Measurements from ENCODE around the gene GCM1.

Gene GCM1

GRCh38 chr6:53090576-53090975, 58.1 kb downstream of the GCM1 start:
- H3K36me3 ChIP-seq (ENCODE audit: insufficient read depth, low read length): peaks cover 87% of the 10 kb centered on the region
- DNase-seq: no peak
- TF ChIP-seq CTCF (IDR thresholded peaks at IDR 0.05; ENCODE audit: borderline replicate concordance, extremely low read depth, low read length, poor library complexity, severe bottlenecking): no peak
- no peak for TF ChIP-seq EZH2 (IDR thresholded peaks at IDR 0.05; ENCODE audit: borderline replicate concordance, low read depth, low read length, severe bottlenecking)

DNA sequence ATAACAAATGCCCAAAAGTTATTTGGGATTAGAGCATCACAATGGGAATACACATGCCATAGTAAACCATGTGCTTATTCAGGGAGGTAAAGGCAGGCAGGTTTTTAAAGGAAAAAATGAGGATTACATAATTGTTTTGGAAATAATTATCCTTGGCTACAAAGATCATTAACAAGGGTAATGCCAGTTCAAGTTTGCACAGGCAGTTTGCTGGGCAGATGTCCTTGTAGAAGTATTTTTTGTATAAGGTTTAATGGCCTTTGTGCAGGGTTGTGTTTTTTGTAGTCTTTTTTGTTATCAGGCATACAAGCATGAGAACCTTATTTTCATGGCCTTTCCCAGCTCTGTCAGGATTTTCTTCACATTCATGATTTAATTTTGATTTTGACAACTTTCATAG, 58.7 kb downstream of the GCM1 start:
- ATAC-seq (ENCODE audit: insufficient read depth, low read depth): no peak

More at GRCh38 chr6:53090576-53090975, 58.1 kb downstream of the GCM1 start:
- Histone ChIP-seq H4K20me1 (ENCODE audit: insufficient read depth, low read length) (no peaks in the 10 kb centered on the region), H3K27me3 (ENCODE audit: insufficient read depth, low read length, poor library complexity) (no peaks in the 10 kb centered on the region), H3K4me3 (ENCODE audit: low read depth in 1 of 2, low read length in 2 of 2) (no peak overlapping the region), H3K4me2 (ENCODE audit: insufficient read depth, low read length) (no peak overlapping the region), H3K79me2 (ENCODE audit: insufficient read depth, low read length) (no peaks in the 10 kb centered on the region), H3K9ac (ENCODE audit: low read depth, low read length) (no peak overlapping the region), H3K4me1 (ENCODE audit: insufficient read depth, low read length) (no peaks in the 10 kb centered on the region), H3K9me3 (ENCODE audit: insufficient read depth, low read length, severe bottlenecking) (no peaks in the 10 kb centered on the region), H2AFZ (ENCODE audit: low read depth, low read length) (no peak overlapping the region), H3K27ac (ENCODE audit: low read length) (no peak overlapping the region)
- ATAC-seq (ENCODE audit: insufficient read depth, low read depth): no peak

GRCh38 chr6:53086302-53086701, 62.3 kb downstream of the GCM1 start:
- Histone ChIP-seq H4K20me1 (ENCODE audit: insufficient read depth, low read length) (no peaks in the 10 kb centered on the region), H3K4me2 (ENCODE audit: insufficient read depth, low read length) (no peak overlapping the region), H3K9me3 (ENCODE audit: insufficient read depth, low read length, severe bottlenecking) (no peaks in the 10 kb centered on the region), H3K27me3 (ENCODE audit: insufficient read depth, low read length, poor library complexity) (no peaks in the 10 kb centered on the region), H3K27ac (ENCODE audit: low read length) (no peak overlapping the region), H3K36me3 (ENCODE audit: insufficient read depth, low read length) (peaks cover 88% of the 10 kb centered on the region), H3K79me2 (ENCODE audit: insufficient read depth, low read length) (no peaks in the 10 kb centered on the region), H3K9ac (ENCODE audit: low read depth, low read length) (no peak overlapping the region), H2AFZ (ENCODE audit: low read depth, low read length) (no peak overlapping the region), H3K4me1 (ENCODE audit: insufficient read depth, low read length) (no peaks in the 10 kb centered on the region), H3K4me3 (ENCODE audit: low read depth in 1 of 2, low read length in 2 of 2) (no peak overlapping the region)
- ATAC-seq (ENCODE audit: insufficient read depth, low read depth) (no peak), DNase-seq (no peak)
- TF ChIP-seq EZH2 (IDR thresholded peaks at IDR 0.05; ENCODE audit: borderline replicate concordance, low read depth, low read length, severe bottlenecking) (no peak), CTCF (IDR thresholded peaks at IDR 0.05; ENCODE audit: borderline replicate concordance, extremely low read depth, low read length, poor library complexity, severe bottlenecking) (no peak)

More for the DNA sequence above, 58.7 kb downstream of the GCM1 start:
- Histone ChIP-seq H2AFZ (ENCODE audit: low read depth, low read length) (no peak overlapping the region), H3K9me3 (ENCODE audit: insufficient read depth, low read length, severe bottlenecking) (no peaks in the 10 kb centered on the region), H3K27ac (ENCODE audit: low read length) (no peak overlapping the region), H4K20me1 (ENCODE audit: insufficient read depth, low read length) (no peaks in the 10 kb centered on the region), H3K4me1 (ENCODE audit: insufficient read depth, low read length) (no peaks in the 10 kb centered on the region), H3K4me2 (ENCODE audit: insufficient read depth, low read length) (no peak overlapping the region), H3K9ac (ENCODE audit: low read depth, low read length) (no peak overlapping the region), H3K79me2 (ENCODE audit: insufficient read depth, low read length) (no peaks in the 10 kb centered on the region), H3K4me3 (ENCODE audit: low read depth in 1 of 2, low read length in 2 of 2) (no peak overlapping the region), H3K27me3 (ENCODE audit: insufficient read depth, low read length, poor library complexity) (no peaks in the 10 kb centered on the region), H3K36me3 (ENCODE audit: insufficient read depth, low read length) (peaks cover 87% of the 10 kb centered on the region)
- no peak for DNase-seq
- TF ChIP-seq EZH2 (IDR thresholded peaks at IDR 0.05; ENCODE audit: borderline replicate concordance, low read depth, low read length, severe bottlenecking) (no peak), CTCF (IDR thresholded peaks at IDR 0.05; ENCODE audit: borderline replicate concordance, extremely low read depth, low read length, poor library complexity, severe bottlenecking) (no peak)

GRCh38 chr6:53080813-53081212, 67.8 kb downstream of the GCM1 start:
- H3K4me1 ChIP-seq (ENCODE audit: insufficient read depth, low read length): no peaks in the 10 kb centered on the region
- no peaks in the 10 kb centered on the region for H3K27me3 ChIP-seq (ENCODE audit: insufficient read depth, low read length, poor library complexity)
- DNase-seq (no peak), ATAC-seq (ENCODE audit: insufficient read depth, low read depth) (no peak)
- no peaks in the 10 kb centered on the region for H3K9me3 ChIP-seq (ENCODE audit: insufficient read depth, low read length, severe bottlenecking)
- no peak overlapping the region for H3K9ac ChIP-seq (ENCODE audit: low read depth, low read length)
- H4K20me1 ChIP-seq (ENCODE audit: insufficient read depth, low read length): no peaks in the 10 kb centered on the region
- no peak overlapping the region for H3K4me2 ChIP-seq (ENCODE audit: insufficient read depth, low read length)
- no peak overlapping the region for H3K4me3 ChIP-seq (ENCODE audit: low read depth in 1 of 2, low read length in 2 of 2)
- H2AFZ ChIP-seq (ENCODE audit: low read depth, low read length): no peak overlapping the region
- TF ChIP-seq EZH2 (IDR thresholded peaks at IDR 0.05; ENCODE audit: borderline replicate concordance, low read depth, low read length, severe bottlenecking) (no peak), CTCF (IDR thresholded peaks at IDR 0.05; ENCODE audit: borderline replicate concordance, extremely low read depth, low read length, poor library complexity, severe bottlenecking) (no peak)
- H3K27ac ChIP-seq (ENCODE audit: low read length): no peak overlapping the region
- H3K79me2 ChIP-seq (ENCODE audit: insufficient read depth, low read length): no peaks in the 10 kb centered on the region
- H3K36me3 ChIP-seq (ENCODE audit: insufficient read depth, low read length): peaks cover 91% of the 10 kb centered on the region

All from DND-41 (cell line).